Gastrocnemius medialis (tissue), 4 donors: Measurements from ENCODE around the gene DMD. TPM values are rescaled to one million over a fixed set of nuclear protein-coding genes. Genes with fewer than 3 reads are reported as not detected.

ENCODE experiments used
- ATAC-seq, 2 donors: fragments of 150-250 bp; one replicate each; pipeline ENCODE4 v1.9.1; 2016
- DNase-seq, 2 donors: peaks; one replicate each; pipeline ENCODE4 v3.0.0-alpha.2; 2019
- H3K27ac ChIP-seq, 4 donors: fragments of 200-600 bp; sonication (generic); 1 replicate in 1 of 4; 2 replicates in 3 of 4; pipeline ENCODE4 v1.5.1; 2016 to 2018; ENCODE audit warnings: mild to moderate bottlenecking in 2 of 4, moderate library complexity in 1 of 4
- H3K27me3 ChIP-seq, 3 donors: fragments of 200-600 bp; sonication (generic) in 2 of 3; 1 replicate in 1 of 3; 2 replicates in 2 of 3; pipeline versions ENCODE4 v1.5.1 to v1.6.0; 2016 to 2019; ENCODE audit warnings: mild to moderate bottlenecking in 1 of 3, moderate library complexity in 1 of 3
- H3K36me3 ChIP-seq, 2 donors: fragments of 200-600 bp; sonication (generic) in 1 of 2; one replicate each; pipeline ENCODE4 v1.5.1; 2017 to 2018
- H3K4me1 ChIP-seq, 2 donors: fragments of 200-600 bp; sonication (generic) in 1 of 2; one replicate each; pipeline ENCODE4 v1.5.1; 2016 to 2017; ENCODE audit warnings: mild to moderate bottlenecking in 2 of 2
- H3K4me3 ChIP-seq, 4 donors: fragments of 200-600 bp; sonication (generic) in 3 of 4; 1 replicate in 1 of 4; 2 replicates in 3 of 4; pipeline ENCODE4 v1.5.1; 2016 to 2019; ENCODE audit warnings: mild to moderate bottlenecking in 2 of 4
- H3K9me3 ChIP-seq, 3 donors: fragments of 200-600 bp; sonication (generic) in 2 of 3; 1 replicate in 1 of 3; 2 replicates in 2 of 3; pipeline ENCODE4 v1.5.1; 2016 to 2019
- CTCF ChIP-seq, 5 experiments: fragments of 450-650 bp in 3 of 5; fragments of 200-600 bp in 2 of 5; sonication (generic) in 2 of 5; IDR thresholded peaks in 4 of 5; conservative IDR thresholded peaks in 1 of 5; 1 replicate in 4 of 5; 2 replicates in 1 of 5; pipeline ENCODE4 v1.5.1; 2016 to 2019; ENCODE audit warnings: antibody characterized with exemption in 5 of 5, mild to moderate bottlenecking in 3 of 5, moderate library complexity in 3 of 5
- POLR2A ChIP-seq, 2 donors: fragments of 450-650 bp; IDR thresholded peaks; one replicate each; pipeline ENCODE4 v1.6.1; 2017; ENCODE audit warnings: antibody characterized with exemption in 2 of 2, mild to moderate bottlenecking in 2 of 2, moderate library complexity in 2 of 2
- in situ Hi-C, 4 donors: fragments of 200-750 bp; cut with MboI; loops; one replicate each; pipeline versions ENCODE4 v1.15.0 to v1.8.0; 2017; ENCODE audit warnings: low sequenced_read_pairs in 4 of 4
- intact Hi-C: fragments of 100-400 bp; cut with DNase I; formaldehyde crosslinking; loops from one replicate; pipeline ENCODE4 v1.15.1; 2023; ENCODE audit warnings: low total_unique reads
- total RNA-seq, 4 donors: library from RNA; depleted of rRNA; stranded (reverse); fragments of >200 nt; gene quantifications; one replicate each; pipeline versions ENCODE4 v1.1.0 to v1.2.3, GENCODE V29; 2016

The DMD gene
- total RNA-seq, 4 donors from 2014 or later: 53.5 to 201 (median 98.9) TPM

- no peaks in the 10 kb centered on the region for H3K9me3 ChIP-seq
- in situ Hi-C loops: no loop called here
- ATAC-seq (no peak), DNase-seq (no peak)
- no peak overlapping the region for H3K27ac ChIP-seq
- no peak for TF ChIP-seq CTCF (IDR thresholded peaks at IDR 0.05 in 4 of 5, conservative IDR thresholded peaks at IDR 0.05 in 1 of 5)
- no peak for TF ChIP-seq POLR2A (IDR thresholded peaks at IDR 0.05)
- H3K27me3 ChIP-seq: no peaks in the 10 kb centered on the region
- intact Hi-C loops: no loop called here
- H3K4me3 ChIP-seq: no peak overlapping the region
- no peaks in the 10 kb centered on the region for H3K4me1 ChIP-seq
- H3K36me3 ChIP-seq: no peaks in the 10 kb centered on the region
Measured at GRCh38 chrX:31260351-31260750, 1951.0 kb downstream of the DMD start.

GRCh38 chrX:31258166-31258565 lies 1953.2 kb downstream of the DMD start:
- H3K4me3 ChIP-seq: no peak overlapping the region
- no peaks in the 10 kb centered on the region for H3K9me3 ChIP-seq
- TF ChIP-seq CTCF (IDR thresholded peaks at IDR 0.05 in 4 of 5, conservative IDR thresholded peaks at IDR 0.05 in 1 of 5): no peak
- TF ChIP-seq POLR2A (IDR thresholded peaks at IDR 0.05): no peak
- H3K36me3 ChIP-seq: no peaks in the 10 kb centered on the region
- H3K4me1 ChIP-seq: no peaks in the 10 kb centered on the region
- intact Hi-C loops (no loop called here), in situ Hi-C loops (no loop called here)
- H3K27me3 ChIP-seq: no peaks in the 10 kb centered on the region
- DNase-seq (no peak), ATAC-seq (no peak)
- no peak overlapping the region for H3K27ac ChIP-seq

- no peak for ATAC-seq
Measured at GRCh38 chrX:31255310-31256033, 1955.9 kb downstream of the DMD start.

GRCh38 chrX:31252133-31252532 lies 1959.2 kb downstream of the DMD start:
- in situ Hi-C loops: no loop called here

More at GRCh38 chrX:31255310-31256033, 1955.9 kb downstream of the DMD start:
- Histone ChIP-seq H3K9me3 (no peaks in the 10 kb centered on the region), H3K27ac (no peak overlapping the region), H3K4me1 (no peaks in the 10 kb centered on the region), H3K27me3 (no peaks in the 10 kb centered on the region), H3K36me3 (no peaks in the 10 kb centered on the region), H3K4me3 (no peak overlapping the region)
- in situ Hi-C loops: no loop called here
- TF ChIP-seq CTCF (IDR thresholded peaks at IDR 0.05 in 4 of 5, conservative IDR thresholded peaks at IDR 0.05 in 1 of 5) (no peak), POLR2A (IDR thresholded peaks at IDR 0.05) (no peak)
- intact Hi-C loops: no loop called here
- DNase-seq: no peak

More at GRCh38 chrX:31252133-31252532, 1959.2 kb downstream of the DMD start:
- H3K27me3 ChIP-seq: no peaks in the 10 kb centered on the region
- no peaks in the 10 kb centered on the region for H3K4me1 ChIP-seq
- DNase-seq: no peak
- TF ChIP-seq CTCF (IDR thresholded peaks at IDR 0.05 in 4 of 5, conservative IDR thresholded peaks at IDR 0.05 in 1 of 5) (no peak), POLR2A (IDR thresholded peaks at IDR 0.05) (no peak)
- no peak overlapping the region for H3K4me3 ChIP-seq
- intact Hi-C loops: no loop called here
- no peaks in the 10 kb centered on the region for H3K9me3 ChIP-seq
- H3K27ac ChIP-seq: no peak overlapping the region
- no peak for ATAC-seq
- no peaks in the 10 kb centered on the region for H3K36me3 ChIP-seq
